ENCODE data around the gene CARD10. TPM values are rescaled to one million over a fixed set of nuclear protein-coding genes. Genes with fewer than 3 reads are reported as not detected.

CARD10 gene
- total and polyA plus RNA-seq, 2 of the 13 experiments (the other 11 are each of a cell fraction or from before 2014, with no cell fraction given) = 35.2 to 55.8 TPM

DNA sequence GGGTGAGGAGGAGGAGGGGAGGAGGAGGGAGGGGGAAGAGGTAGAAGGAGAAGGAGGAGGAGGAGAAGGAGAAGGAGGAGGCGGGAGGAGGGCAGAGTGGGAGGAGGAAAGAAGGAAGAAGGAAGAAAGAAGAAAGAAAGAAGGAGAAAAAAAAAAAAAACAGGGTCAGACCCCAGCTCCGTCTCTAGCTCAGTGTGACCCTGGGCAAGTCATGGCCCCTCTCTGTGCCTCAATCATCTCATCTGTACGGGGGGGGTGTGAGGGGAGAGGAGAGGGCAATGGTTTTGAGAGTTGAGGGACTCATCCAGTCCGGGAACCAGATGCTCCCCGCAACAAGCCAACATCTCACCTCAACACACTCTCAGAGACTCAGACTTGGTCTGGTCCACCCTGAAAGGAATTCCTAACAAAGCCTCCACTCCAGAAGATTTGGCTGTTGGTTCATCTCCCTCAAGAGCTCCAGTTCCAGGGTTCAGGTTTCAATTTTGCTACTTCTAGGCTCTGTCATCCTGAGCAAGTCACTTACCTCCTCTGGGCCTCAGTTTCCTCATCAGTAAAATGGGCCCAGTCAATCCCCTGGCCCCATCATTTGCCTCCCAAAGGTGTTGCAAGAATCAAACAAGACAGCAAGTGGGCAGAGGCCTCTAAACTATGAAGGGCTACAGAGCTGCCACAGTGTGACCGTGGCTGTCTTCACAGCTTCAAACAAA lies 7.7 kb downstream of the CARD10 start (continued):
- TF ChIP-seq, protein P1, sequence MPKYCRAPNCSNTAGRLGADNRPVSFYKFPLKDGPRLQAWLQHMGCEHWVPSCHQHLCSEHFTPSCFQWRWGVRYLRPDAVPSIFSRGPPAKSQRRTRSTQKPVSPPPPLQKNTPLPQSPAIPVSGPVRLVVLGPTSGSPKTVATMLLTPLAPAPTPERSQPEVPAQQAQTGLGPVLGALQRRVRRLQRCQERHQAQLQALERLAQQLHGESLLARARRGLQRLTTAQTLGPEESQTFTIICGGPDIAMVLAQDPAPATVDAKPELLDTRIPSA (CRISPR knock-in tag; IDR thresholded peaks at IDR 0.05; ENCODE audit: borderline replicate concordance) = no peak
- TF ChIP-seq, protein P2, sequence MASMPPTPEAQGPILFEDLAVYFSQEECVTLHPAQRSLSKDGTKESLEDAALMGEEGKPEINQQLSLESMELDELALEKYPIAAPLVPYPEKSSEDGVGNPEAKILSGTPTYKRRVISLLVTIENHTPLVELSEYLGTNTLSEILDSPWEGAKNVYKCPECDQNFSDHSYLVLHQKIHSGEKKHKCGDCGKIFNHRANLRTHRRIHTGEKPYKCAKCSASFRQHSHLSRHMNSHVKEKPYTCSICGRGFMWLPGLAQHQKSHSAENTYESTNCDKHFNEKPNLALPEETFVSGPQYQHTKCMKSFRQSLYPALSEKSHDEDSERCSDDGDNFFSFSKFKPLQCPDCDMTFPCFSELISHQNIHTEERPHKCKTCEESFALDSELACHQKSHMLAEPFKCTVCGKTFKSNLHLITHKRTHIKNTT (CRISPR knock-in tag; IDR thresholded peaks at IDR 0.05) = no peak
- no peak for TF ChIP-seq ZNF143 (CRISPR knock-in tag; IDR thresholded peaks at IDR 0.05)
- TF ChIP-seq MAF1 (CRISPR knock-in tag; IDR thresholded peaks at IDR 0.05; ENCODE audit: borderline replicate concordance) = no peak
- no peak for TF ChIP-seq ZNF292 (CRISPR knock-in tag; IDR thresholded peaks at IDR 0.05; ENCODE audit: borderline replicate concordance, low read depth)

DNA sequence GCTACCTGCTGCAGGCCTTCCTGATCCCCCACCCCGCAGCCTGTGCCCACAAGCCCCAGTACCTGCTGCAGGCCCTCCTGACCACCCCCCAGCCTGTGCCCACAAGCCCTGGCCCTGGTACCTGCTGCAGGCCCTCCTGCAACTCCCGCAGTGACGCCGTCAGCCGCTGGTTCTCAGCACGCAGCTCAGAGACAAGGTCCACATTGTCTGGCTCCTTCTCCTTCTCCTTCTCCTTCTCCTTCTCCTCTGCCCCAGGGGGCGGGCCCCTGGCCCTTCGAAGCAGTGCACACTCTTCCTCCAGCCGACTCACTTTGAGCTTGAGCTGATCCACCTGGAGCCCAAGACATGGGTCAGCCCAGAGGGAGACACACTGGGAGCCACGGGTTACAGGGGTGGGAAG lies 9.1 kb downstream of the CARD10 start:
- BruUV-seq (replicated peaks) = no TSS peak
- H3K4me2 ChIP-seq (ENCODE audit: low read depth, low read length) = peak overlapping the region; percentile 12; the same call in 1 of the 2 replicates
- H3K9me3 ChIP-seq (ENCODE audit: low read length) = no peaks in the 10 kb centered on the region
- H3K27ac ChIP-seq (ENCODE audit: extremely low read length, insufficient read depth, low read length) = peak overlapping the region; percentile 3
- POLR2A ChIA-PET = interaction anchor here (3.8 kb wide), 1 partner anchor 8 kb away, joined by 51 read pairs; no protein-coding TSS in a partner anchor
- H2AFZ ChIP-seq (ENCODE audit: low read length) = no peak overlapping the region
- H3K36me3 ChIP-seq (replicated peaks in 1 of 2; ENCODE audit: control insufficient read depth in 1 of 2, insufficient read depth in 2 of 2, low read length in 2 of 2) = peaks cover 21 to 69% of the 10 kb centered on the region in 2 experiments
- H3K9ac ChIP-seq (ENCODE audit: insufficient read depth, low read depth, low read length) = peak overlapping the region; percentile 43; the same call in 1 of the 2 replicates
- intact Hi-C loops (cut with micrococcal nuclease; ENCODE audit: unreplicated experiment) = no loop called here
- CTCF ChIA-PET (ENCODE audit: low intra/inter-chr PET ratio, low total read pairs) = no interaction called here
- peaks cover 79% of the 10 kb centered on the region for H3K4me1 ChIP-seq (ENCODE audit: insufficient read depth, low read length)
- H3K79me2 ChIP-seq (ENCODE audit: insufficient read depth, low read length) = peaks cover 30% of the 10 kb centered on the region
- no peak overlapping the region for H3K4me3 ChIP-seq (replicated peaks in 1 of 3; ENCODE audit: insufficient read depth in 1 of 3, low read depth in 2 of 3, low read length in 3 of 3)
- no peaks in the 10 kb centered on the region for H3K27me3 ChIP-seq (ENCODE audit: control insufficient read depth in 1 of 2, insufficient read depth in 2 of 2, low read length in 2 of 2)
- peaks cover 4% of the 10 kb centered on the region; the same call in 1 of the 2 replicates for H4K20me1 ChIP-seq (ENCODE audit: insufficient read depth, low read length)
- no peak for DNase-seq (ENCODE audit: low spot score)
- ATAC-seq = no peak
- in situ Hi-C loops (cut with HindIII; ENCODE audit: extremely low pct_ligation_motif_present, low pct_unique_long_range_greater_than_20kb) = no loop called here
- WGBS (ENCODE audit: low lambda C conversion rate) = 95% methylated on average over 9 of the region's 10 CpGs
- FAIRE-seq = no peak
- TF ChIP-seq ZNF335 (CRISPR knock-in tag; IDR thresholded peaks at IDR 0.05) (no peak), ZHX2 (IDR thresholded peaks at IDR 0.05; ENCODE audit: low read depth) (no peak), ZHX2 (CRISPR knock-in tag; IDR thresholded peaks at IDR 0.05; ENCODE audit: borderline replicate concordance) (no peak)
- TF ChIP-seq, protein P3, sequence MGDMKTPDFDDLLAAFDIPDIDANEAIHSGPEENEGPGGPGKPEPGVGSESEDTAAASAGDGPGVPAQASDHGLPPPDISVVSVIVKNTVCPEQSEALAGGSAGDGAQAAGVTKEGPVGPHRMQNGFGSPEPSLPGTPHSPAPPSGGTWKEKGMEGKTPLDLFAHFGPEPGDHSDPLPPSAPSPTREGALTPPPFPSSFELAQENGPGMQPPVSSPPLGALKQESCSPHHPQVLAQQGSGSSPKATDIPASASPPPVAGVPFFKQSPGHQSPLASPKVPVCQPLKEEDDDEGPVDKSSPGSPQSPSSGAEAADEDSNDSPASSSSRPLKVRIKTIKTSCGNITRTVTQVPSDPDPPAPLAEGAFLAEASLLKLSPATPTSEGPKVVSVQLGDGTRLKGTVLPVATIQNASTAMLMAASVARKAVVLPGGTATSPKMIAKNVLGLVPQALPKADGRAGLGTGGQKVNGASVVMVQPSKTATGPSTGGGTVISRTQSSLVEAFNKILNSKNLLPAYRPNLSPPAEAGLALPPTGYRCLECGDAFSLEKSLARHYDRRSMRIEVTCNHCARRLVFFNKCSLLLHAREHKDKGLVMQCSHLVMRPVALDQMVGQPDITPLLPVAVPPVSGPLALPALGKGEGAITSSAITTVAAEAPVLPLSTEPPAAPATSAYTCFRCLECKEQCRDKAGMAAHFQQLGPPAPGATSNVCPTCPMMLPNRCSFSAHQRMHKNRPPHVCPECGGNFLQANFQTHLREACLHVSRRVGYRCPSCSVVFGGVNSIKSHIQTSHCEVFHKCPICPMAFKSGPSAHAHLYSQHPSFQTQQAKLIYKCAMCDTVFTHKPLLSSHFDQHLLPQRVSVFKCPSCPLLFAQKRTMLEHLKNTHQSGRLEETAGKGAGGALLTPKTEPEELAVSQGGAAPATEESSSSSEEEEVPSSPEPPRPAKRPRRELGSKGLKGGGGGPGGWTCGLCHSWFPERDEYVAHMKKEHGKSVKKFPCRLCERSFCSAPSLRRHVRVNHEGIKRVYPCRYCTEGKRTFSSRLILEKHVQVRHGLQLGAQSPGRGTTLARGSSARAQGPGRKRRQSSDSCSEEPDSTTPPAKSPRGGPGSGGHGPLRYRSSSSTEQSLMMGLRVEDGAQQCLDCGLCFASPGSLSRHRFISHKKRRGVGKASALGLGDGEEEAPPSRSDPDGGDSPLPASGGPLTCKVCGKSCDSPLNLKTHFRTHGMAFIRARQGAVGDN (CRISPR knock-in tag; IDR thresholded peaks at IDR 0.05) = 0 out of 2 replicates have a peak, but pooled peaks have one; percentile 5

All from HepG2 (cell line).